LHCN-M2 (cell line): Measurements from ENCODE around the gene TMEM229A. TPM values are rescaled to one million over a fixed set of nuclear protein-coding genes. Genes with fewer than 3 reads are reported as not detected.
"Not testable (repeated sequence)": the region's sequence is repeated elsewhere in the genome, so short reads cannot be mapped to it uniquely, and the experiment has no call there.

ENCODE experiments used
- DNase-seq: peaks from one replicate; pipeline ENCODE4 v3.0.0-alpha.2; 2012; ENCODE audit warnings: low read depth
- total RNA-seq: library from RNA; depleted of rRNA; stranded (reverse); fragments of >200 nt; gene quantifications from 2 replicates; pipeline ENCODE4 v1.2.3, GENCODE V29; 2014

TMEM229A gene
- total RNA-seq, 1 experiment from 2014 or later: not detected

GRCh38 chr7:124033095-124033806 is 384 bp upstream of the TMEM229A start:
- DNase-seq: no peak

- no peak for DNase-seq
Observed at GRCh38 chr7:124031919-124032318, 948 bp downstream of the TMEM229A start.

DNA sequence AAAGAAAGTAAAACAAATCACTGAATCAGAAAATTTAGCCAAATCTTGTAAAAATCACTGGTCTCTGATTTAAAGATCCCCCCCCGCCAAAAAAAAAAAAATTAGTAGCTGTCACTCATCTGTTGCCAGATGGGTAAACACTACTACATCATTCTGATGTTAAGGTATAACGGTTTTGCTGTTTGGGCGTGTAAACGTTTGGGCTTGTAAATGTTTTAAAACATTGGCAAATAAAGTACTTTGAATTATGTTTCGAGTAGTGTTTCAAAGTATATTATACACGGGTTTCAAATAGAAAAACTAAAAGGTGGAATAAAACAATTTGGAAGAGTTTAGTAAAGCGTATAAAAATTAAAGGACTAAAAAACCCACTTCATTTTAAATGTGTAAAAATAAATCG is 1.5 kb downstream of the TMEM229A start:
- no peak for DNase-seq

DNA sequence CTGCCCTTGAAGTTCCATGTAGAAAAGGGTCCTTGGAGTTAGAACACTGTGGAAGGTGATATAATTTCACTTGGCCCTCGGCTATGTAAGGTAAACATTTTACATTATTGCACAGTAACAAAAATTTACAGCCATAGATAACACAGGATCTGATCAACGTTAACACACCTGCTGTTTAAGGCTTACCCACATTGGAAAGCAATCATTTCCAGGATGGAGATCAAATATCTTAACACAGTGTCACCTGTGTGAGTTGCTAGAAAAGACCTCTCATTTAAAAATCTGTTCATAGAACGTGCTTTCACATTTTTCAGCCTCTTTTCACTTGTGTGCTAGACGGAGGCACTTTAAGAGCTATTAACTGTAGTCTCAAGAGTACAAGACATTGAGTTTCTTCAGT is 1.9 kb downstream of the TMEM229A start:
- DNase-seq: no peak

GRCh38 chr7:124029396-124030188 is 3.3 kb downstream of the TMEM229A start:
- no peak for DNase-seq

- DNase-seq: no peak
Observed at GRCh38 chr7:124027236-124027635, 5.6 kb downstream of the TMEM229A start.

DNA sequence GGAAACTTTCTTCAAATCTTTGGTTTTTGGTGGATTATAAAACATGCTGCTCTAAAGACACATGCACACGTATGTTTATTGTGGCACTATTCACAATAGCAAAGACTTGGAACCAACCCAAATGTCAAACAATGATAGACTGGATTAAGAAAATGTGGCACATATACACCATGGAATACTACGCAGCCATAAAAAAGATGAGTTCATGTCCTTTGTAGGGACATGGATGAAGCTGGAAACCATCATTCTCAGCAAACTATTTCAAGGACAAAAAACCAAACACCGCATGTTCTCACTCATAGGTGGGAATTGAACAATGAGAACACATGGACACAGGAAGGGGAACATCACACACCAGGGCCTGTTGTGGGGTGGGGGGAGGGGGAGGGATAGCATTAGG is 8.5 kb downstream of the TMEM229A start:
- not testable (repeated sequence) for DNase-seq

- no peak for DNase-seq
Observed at GRCh38 chr7:124022551-124022950, 10.3 kb downstream of the TMEM229A start.

DNA sequence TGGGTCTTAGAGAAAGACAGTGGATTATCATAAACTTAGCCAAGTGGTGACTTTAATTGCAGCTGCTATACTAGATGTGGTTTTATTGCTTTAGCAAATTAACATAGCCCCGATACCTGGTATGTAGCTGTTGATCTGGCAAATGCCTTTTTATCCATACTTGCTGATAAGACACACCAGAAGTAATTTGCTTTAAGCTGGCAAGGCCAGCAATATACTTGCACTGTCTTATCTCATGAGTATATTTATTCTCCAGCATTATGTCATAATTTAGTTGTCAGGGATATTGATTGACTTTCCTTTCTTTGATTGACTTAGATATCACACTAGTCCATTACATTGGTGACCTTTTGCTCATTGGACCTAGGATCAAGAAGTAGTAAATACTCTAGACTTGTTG is 12.8 kb downstream of the TMEM229A start:
- no peak for DNase-seq

DNA sequence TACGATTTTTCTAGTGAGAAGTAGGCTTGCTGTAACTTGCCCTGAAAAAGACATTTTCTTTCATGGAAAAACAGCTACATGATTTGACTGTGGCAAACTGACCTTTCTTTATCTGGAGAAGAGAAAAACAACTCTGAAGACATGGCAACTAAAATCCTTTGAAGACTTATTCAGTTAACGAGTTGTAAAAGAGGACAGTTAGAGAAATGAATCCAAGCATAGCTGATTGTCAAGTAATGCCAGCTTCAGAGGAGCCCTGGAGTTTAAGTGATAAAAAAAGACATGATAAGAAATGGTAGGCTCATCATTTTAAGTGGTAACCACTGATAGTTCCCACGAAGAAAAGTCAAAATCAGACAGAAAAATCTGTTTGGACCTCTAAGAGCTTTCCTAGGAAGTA is 19.6 kb downstream of the TMEM229A start:
- no peak for DNase-seq

GRCh38 chr7:124012864-124013263 is 20.0 kb downstream of the TMEM229A start:
- DNase-seq: no peak

GRCh38 chr7:124009321-124009720 is 23.5 kb downstream of the TMEM229A start:
- DNase-seq: no peak

GRCh38 chr7:124008296-124008695 is 24.6 kb downstream of the TMEM229A start:
- not testable (repeated sequence) for DNase-seq

DNA sequence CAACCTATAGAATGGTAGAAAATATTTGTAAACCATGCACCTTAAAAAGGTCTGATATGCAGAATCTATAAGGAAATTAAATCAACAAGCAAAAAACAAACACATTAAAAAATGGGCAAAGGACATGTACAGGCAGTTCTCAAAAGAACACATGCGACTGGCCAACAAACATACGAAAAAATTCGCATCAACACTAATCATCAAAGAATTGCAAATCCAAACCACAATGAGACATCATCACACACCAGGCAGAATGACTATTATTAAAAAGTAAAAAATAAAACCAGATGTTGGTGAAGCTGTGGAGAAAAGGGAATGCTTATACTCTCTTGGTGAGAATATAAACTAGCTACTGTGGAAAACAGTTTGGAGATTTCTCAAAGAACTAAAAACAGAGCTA is 33.2 kb downstream of the TMEM229A start:
- DNase-seq: no peak

DNA sequence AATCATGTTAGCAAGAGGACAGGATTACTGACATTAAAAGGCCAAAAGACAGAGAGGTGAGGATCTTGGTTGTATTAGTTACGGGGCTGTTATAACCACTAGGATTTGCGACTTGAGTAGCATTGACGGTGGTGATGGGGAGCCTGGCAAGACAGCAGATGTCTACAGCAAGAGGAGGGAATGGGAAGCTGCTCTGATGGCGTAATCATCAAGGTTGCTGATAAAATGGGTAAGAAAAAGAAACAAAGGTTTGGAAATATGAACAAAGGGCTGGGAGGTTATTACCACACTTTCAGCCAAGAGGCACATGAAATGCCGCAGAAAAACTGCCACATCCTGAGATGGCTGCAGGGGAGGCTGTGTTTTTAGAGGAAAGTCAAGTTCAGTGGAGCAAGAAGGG is 33.9 kb downstream of the TMEM229A start:
- DNase-seq: no peak

DNA sequence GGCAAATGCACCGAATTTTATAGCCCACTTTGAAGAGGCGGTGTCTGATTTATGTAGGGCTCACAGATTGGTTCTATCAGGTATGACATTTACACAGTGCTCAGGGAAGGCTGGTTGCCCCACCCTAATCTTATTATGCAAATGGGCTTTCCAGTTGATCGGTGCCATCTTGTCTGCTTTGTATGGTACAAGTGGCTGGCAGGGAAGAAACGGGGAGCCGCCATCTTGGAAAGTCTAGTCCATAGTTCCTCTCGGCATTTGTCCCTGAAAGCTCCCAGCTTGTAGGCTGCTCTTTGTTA is 36.6 kb downstream of the TMEM229A start:
- no peak for DNase-seq

- DNase-seq: no peak
Observed at GRCh38 chr7:123995617-123996326, 37.1 kb downstream of the TMEM229A start.

DNA sequence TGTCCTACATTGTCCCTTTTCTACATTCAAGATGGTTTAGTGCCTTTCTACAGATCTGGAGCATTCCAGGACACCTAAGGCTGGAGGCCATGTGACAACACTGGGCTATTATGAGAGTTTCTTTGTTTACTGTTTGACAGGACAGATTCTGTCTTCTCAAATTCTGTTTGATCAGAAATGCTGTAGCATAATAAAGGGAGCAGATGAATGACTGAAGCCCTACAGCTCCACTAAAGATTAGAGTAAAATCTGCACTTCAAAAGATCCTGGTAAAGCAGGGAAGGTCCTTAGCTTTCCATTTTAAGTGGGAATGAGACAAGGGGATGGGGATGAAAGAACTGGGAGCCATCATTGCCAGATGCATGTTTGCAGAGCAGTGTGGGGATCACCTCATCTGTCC is 38.4 kb downstream of the TMEM229A start:
- DNase-seq: no peak

GRCh38 chr7:123993996-123994395 is 38.9 kb downstream of the TMEM229A start:
- no peak for DNase-seq

- no peak for DNase-seq
Observed at GRCh38 chr7:123992913-123993518, 39.9 kb downstream of the TMEM229A start.

DNA sequence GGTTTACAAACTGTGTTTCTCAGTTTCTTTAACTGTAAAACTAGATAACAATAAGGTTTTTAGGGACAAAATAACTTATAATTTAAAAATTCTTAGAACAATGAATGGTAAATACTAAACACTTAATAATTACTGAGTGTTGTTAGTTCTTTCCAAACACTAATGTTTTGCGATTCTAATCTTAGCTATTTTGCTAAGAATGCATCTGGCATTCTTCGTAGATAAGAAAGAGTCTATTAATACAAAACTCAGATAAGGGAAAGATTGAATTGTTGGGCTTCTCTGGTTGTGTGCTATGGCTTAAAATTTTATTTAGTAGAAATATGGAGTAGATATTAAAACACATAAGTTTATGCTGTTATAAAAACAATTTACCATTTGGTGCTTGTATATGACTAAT is 45.4 kb downstream of the TMEM229A start:
- no peak for DNase-seq
